GM19463 (cell line): Measurements from ENCODE around the gene PDAP1.
"Not testable (repeated sequence)": the region's sequence is repeated elsewhere in the genome, so short reads cannot be mapped to it uniquely, and the experiment has no call there.

Experiments
- ATAC-seq: cut with Tn5 transposase; IDR thresholded peaks from one replicate; pipeline ENCODE4 v1.9.1; 2021; ENCODE audit warnings: mild to moderate bottlenecking, moderate library complexity; ENCODE audit not compliant: unreplicated experiment

The PDAP1 gene

GRCh38 chr7:99397297-99397983, 11.0 kb downstream of the PDAP1 start:
- no peak for ATAC-seq

- ATAC-seq: no peak
Observed at GRCh38 chr7:99396418-99397296, 11.7 kb downstream of the PDAP1 start.

GRCh38 chr7:99395616-99396327, 12.6 kb downstream of the PDAP1 start:
- ATAC-seq: no peak

GRCh38 chr7:99394188-99394502, 14.3 kb downstream of the PDAP1 start:
- ATAC-seq: no peak

GRCh38 chr7:99393355-99394187, 14.8 kb downstream of the PDAP1 start:
- no peak for ATAC-seq

- ATAC-seq: peak; percentile 60
Observed at GRCh38 chr7:99392659-99393354, 15.6 kb downstream of the PDAP1 start.

GRCh38 chr7:99392046-99392445, 16.4 kb downstream of the PDAP1 start:
- no peak for ATAC-seq

GRCh38 chr7:99390941-99391602, 17.3 kb downstream of the PDAP1 start:
- no peak for ATAC-seq

- no peak for ATAC-seq
Observed at GRCh38 chr7:99389772-99390171, 18.6 kb downstream of the PDAP1 start.

GRCh38 chr7:99387912-99388311, 20.5 kb downstream of the PDAP1 start:
- ATAC-seq: no peak

- ATAC-seq: not testable (repeated sequence)
Observed at GRCh38 chr7:99387239-99387635, 21.2 kb downstream of the PDAP1 start.

GRCh38 chr7:99386584-99387238, 21.7 kb downstream of the PDAP1 start:
- no peak for ATAC-seq

- no peak for ATAC-seq
Observed at GRCh38 chr7:99385564-99385963, 22.8 kb downstream of the PDAP1 start.

- no peak for ATAC-seq
Observed at GRCh38 chr7:99384523-99384922, 23.9 kb downstream of the PDAP1 start.

GRCh38 chr7:99383791-99384370, 24.5 kb downstream of the PDAP1 start:
- ATAC-seq: no peak

- ATAC-seq: no peak
Observed at GRCh38 chr7:99383203-99383602, 25.2 kb downstream of the PDAP1 start.

- ATAC-seq: no peak
Observed at GRCh38 chr7:99381664-99382075, 26.7 kb downstream of the PDAP1 start.

GRCh38 chr7:99380823-99381663, 27.4 kb downstream of the PDAP1 start:
- peak; percentile 84 for ATAC-seq
